ENCODE measurements around the gene GAL3ST2.

- no peak for TF ChIP-seq EZH2phosphoT487 (IDR thresholded peaks at IDR 0.05; ENCODE audit: insufficient read depth, low read depth)
- TF ChIP-seq EZH2 (IDR thresholded peaks at IDR 0.05; ENCODE audit: insufficient read depth, poor library complexity, severe bottlenecking) = no peak
Measured at GRCh38 chr2:241770185-241770935, 6.3 kb upstream of the GAL3ST2 start.

Data from GM23248 (cell line).